GM19240 (cell line): ENCODE data around the gene VOPP1.
"Not testable (repeated sequence)": the region's sequence is repeated elsewhere in the genome, so short reads cannot be mapped to it uniquely, and the experiment has no call there.

Experiments used
- DNase-seq: peaks from one replicate; pipeline ENCODE4 v3.0.0; 2011; ENCODE audit warnings: low spot score; ENCODE audit not compliant: insufficient read length

Gene VOPP1

DNA sequence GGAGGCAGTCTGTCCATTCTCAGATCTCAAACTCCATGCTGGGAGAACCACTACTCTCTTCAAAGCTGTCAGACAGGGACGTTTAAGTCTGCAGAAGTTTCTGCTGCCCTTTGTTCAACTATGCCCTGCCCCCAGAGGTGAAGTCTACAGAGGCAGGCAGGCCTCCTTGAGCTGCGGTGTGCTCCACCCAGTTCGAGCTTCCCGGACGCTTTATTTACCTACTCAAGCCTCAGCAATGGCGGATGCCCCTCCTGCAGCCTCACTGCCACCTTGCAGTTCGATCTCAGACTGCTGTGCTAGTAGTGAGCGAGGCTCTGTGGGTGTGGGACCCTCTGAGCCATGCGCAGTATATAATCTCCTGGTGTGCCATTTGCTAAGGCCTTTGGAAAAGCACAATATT lies 10.4 kb upstream of the VOPP1 start:
- not testable (repeated sequence) for DNase-seq

DNA sequence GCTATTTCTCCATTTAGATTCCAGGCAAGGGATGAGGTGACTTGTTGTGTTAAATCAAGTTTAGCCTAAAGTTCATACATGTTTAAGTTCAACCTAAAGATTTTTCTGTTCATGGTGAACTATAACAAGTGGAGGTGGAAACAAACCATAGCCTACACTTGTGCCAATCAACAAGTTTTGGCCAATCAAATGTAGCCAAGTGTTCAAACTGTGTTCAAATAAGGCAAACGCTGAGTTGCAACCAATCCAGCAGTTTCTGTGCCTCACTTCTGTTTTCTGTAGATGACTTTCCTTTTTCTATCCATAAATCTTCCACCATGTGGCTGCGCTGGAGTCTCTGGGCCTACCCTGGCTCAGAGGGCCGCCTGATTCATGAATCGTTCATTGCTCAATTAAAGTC lies 4.5 kb upstream of the VOPP1 start:
- DNase-seq = no peak

DNA sequence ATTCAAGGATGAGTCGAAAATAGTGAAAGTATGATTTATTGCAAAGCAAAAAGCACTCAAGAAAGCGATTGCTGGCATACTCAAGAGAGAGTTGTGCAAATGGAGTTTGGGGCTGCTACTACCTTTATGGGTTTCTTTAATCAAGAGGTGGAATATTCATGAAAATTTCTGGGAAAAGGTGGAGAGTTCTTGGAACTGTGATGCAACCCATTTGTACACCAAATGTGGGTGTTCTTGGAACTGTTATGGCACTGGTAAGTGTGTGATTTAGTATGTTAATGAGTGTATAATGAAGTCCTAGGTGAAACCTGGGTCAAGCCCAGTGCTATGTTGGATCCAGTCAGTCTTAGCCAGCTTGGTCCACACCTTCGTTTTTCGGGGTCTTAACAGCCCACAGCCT lies 3.4 kb upstream of the VOPP1 start:
- DNase-seq = no peak

DNA sequence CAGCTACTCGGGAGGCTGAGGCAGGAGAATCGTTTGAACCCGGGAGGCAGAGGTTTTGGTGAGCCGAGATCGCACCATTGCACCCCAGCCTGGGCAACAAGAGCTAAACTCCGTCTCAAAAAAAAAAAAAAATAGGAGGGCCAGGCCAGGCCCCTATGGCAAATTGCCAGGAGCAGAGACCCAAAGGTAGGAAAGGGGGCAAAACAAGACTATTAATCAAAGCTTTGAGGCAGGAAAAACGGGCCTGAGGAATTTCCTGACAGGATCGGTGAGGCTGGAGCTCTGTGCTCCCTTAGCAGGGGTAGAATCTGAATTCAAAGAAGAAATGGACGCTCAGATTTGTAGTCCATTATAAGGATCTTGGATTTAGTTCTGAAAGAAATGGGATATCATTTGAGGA lies 2.8 kb upstream of the VOPP1 start:
- DNase-seq = no peak

DNA sequence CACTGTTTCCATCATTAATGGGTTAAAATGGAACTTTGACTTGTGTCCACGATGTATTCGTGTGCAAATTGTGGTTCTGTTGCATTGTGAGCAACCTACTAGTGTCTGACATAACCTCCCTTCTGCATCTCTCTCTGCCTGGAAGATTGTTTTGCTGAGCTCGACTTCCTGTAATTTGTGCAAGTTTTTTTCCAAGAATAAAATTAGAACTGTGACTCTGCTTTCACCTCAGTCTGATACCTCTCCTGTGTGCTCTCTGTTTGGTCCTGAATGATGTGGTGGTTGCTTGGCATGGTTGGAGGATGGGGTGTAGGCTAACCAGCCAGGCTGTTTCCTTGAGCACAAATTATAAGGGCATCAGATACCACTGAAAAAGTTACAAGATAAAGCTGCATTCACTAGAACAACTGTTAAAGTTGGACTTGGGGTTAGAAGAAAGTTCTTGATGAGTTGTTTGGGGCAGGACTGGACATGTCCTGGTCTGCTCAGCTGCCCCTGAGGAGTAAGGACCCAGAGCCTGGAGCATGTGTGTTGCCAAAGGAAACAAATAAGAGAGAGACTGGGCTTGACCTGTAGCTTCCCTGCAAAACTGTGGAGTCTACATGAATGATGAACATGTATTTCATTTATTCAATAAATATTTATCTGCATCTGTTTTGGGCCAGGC lies 1.9 kb upstream of the VOPP1 start:
- DNase-seq = no peak

DNA sequence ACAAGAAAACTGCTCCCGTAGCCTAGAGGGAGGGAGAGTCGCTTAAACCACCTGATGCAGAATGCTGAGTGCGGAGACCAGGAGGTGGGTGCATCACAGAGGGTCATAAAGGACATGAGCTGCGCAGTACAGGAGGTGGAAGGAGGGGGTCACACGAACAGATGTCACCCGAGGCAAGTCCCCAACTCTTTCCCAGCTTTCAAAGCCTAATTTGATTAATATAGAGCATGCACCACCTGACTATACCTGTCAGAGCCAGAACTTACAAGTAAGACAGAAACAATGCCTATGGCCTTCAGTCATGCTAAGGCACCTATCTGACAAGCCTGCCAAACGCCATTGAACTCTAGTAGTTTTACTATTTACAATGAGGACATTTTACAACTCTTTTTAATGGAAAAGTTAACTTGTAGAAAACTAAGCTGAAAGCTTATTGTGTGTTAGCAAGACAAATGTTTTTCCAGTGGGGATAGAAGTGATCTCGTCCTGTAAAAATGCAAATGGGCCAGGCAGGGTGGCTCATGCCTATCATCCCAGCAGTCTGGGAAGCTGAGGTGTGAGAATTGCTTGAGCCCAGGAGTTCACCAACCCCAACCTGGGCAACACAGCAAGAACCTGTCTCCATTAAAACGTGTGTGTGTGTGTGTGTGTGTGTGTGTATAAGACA lies 1.1 kb upstream of the VOPP1 start:
- DNase-seq = no peak

DNA sequence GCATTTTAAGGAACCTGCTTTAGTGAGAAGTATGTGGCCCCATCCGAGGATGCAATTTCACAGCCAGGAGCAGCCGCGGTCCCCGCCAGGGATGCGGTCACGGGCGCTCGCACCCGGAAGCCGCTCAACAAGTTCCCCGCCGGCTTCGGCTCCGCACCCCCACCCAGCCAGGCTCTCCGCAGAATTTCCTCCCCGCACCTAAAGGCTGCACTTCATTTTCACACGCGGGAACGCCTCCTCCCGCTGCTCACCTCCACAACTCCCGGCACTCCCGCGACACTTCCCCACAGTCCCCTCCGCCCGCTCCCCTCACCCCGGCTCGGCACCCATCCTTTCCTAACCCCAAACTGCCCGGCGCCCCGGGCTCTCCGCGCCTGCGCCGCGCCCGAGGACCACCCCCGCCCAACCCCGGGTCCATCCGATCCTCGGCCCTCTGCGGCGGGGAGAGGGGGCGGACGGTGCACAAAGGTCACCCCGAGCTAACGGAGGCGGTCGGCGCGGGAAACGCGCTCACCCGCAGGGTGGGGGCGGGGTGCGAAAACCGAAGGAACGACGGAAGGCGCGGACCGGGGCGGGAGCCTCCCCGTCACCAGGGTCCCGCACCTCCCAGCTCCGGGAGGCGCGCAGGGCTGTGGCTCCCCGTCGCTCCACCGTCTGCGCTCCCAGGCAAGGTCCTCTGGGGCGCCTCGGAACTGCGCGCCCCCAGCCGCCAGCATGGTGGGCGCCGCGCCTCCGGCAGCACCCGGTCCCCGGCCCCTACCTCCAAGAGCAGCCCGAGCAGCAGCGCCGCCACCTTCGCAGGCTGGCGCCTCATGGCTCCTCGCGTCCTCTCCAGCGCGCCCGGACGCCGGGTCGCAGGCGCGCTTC lies 558 bp downstream of the VOPP1 start:
- no peak for DNase-seq

DNA sequence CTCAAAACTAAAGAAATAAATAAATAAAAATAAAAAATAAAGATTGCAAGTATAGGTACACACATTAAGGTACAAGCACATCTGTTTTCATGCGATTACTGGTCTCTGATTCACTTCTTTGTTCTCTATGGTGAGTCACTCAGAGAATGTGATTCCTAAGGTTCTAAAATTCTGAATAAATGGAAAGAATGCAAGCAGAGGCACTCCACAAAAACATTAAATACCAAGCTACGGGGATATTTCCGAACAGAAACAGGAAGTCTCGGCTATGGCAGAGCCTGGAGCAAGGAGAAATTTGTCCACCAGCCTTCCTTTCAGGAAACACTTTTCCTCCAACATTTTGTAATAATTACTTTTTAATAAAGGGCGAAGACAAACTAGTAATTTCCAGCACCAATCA lies 1.4 kb downstream of the VOPP1 start:
- DNase-seq = no peak

DNA sequence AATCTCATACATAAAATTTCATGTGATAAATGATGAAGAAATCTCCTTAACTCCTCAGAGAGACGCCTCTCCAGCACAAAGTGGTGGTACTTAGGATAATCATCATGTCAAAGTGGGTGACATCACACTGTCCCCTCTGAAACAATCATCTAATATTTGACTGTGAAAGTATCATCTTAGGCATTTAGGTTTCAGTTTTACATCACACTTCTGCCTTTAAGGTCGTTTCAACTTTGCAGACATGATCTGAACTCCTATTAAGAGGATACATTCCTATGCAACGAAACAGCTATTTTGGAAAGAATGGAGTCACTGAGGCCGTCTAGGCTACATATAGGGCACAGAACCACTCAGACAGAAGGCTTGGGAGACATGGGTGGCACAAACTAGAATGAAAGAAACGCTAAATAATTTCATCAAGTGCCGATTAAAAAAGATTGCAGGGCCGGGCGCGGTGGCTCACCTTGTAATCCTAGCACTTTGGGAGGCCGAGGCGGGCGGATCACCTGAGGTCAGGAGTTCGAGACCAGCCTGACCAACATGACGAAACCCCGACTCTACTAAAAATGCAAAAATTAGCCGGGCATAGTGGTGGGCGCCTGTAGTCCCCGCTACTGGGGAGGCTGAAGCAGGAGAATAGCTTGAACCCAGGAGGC lies 2.0 kb downstream of the VOPP1 start:
- no peak for DNase-seq

DNA sequence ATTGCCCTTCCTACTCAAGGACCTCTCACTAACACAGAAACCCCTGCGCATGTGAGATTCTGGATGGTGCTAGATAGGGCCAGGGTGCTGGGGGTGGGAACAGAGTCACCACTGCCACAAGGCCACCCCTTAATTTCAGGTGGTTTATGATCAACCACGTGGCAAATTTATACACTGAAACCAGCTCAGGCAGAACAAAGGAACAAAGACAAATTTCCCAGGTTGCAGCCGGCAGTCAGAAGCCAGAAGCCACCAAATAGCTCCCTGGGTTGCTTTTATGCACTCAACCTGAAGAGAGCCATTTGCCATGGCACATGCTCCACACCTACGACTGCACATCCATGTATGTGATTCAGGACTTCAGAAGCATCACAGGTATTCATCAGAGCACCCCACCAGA lies 2.5 kb downstream of the VOPP1 start:
- DNase-seq = no peak

DNA sequence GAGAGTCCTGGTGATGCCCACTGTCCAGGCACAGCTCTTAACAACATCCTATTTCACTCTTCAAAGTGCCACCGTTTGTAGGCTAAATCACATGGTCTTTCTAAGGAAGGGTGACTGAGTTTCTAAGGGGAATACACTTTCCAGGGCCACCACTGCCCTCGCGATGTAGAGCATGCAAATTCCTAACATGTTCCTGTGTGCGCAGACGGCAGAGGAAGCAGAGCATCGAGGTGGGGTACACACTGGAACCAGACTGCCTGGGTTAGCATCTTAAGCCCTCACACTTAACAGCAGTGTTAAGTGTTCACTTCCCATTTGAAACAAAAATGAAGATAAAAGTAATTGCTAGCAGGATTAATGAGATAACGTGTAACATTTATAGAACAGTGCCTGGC lies 3.0 kb downstream of the VOPP1 start:
- no peak for DNase-seq

DNA sequence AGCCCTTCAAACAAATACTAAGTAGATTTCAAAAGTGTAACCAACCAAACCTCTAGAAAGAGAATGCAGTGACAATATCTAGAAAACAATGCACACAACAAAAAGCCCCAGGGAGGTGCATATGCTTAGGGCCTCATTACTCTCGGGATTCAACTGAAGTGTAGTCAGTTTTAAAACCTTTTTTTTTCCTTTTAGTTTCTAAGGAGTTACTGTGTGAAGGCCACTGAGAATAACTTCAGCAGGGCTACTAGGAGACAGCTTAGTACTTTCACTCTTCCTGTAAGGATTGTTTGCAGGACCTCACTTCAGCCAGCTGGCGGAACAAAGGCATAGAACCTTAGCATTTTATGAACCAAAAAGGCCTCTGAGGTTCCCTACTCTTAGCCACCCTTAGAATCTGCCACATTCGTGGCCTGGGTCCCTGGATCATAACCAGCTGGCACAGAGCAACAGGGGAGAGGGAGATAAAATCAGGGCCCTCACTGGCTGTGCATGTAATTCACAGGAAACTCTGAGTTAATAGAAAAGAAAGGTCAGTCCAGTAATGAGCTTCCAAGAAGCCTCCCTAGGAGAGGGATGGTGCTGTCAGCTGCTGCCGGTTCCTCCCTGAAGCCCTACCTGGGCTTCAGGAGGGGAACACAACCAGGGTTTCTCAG lies 3.6 kb downstream of the VOPP1 start:
- DNase-seq = no peak

DNA sequence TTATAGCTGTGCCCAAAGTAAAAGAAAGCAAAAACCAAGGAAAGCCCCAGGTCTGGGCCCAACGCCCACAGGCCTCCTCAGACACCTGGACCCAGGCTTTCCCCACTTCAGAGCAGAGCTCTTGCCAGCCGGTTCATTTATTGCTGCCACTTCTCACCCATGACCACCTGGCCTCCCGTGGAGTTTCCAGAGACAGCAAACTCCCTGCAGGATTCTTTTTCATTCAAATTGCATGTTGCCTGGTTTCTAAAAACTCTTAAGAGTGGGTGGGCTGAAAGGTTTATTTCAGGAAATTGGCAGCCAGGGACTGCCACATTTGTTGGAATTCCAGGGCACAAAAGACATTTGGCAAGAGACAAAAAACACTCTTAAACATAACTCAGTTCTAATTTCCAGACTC lies 4.7 kb downstream of the VOPP1 start:
- DNase-seq = no peak

DNA sequence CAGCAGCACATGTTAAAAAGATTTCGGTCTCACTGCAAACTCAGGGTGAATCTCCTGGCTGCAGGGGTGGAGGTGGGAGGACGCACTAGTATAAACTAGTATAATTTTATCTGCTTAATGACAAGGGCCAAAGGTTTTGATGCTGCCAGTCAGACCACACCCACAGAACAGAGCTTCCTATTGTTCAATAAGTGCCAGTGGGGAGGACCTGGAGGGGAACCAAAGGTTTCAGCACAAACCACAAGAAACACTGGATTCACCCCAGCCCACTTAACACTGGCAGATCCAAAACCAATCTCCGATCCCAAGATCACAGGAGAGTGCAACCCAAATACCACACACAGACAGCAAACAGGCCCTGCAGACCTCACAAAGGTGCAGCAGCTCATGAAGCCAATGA lies 6.6 kb downstream of the VOPP1 start:
- DNase-seq = no peak

DNA sequence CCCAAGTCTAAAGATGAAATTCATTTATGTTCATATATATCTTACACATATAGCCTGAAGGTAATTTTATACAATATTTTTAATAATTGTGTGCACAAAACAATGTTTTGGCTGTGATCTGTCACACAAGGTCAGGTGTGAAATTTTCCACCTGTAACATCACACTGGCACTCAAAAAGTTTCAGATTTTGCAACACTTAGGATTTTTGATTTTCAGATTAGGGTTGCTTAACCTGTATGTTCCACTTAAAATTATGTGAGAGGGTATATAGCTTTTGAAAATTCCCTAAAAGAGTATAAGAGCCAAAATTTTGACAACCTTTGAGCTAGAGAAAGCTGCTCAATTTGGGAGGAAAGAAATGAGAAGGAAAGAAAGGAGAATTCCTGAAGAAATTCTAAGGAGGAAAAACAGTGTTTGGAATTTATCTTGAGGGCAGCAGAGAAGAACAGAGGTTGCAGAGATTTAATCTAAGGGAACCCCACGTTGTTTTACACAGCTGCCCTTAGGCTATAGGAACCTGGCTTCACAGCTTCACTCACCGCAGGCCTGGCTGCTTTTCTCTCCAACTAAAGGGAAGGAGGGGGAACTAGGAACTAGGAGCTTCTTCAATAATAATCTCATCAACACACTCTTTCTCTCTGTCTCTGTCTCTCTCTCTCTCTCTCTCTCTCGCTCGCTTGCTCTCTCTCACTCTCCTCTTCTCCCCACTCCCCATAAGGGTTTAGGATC lies 8.5 kb downstream of the VOPP1 start:
- no peak for DNase-seq

DNA sequence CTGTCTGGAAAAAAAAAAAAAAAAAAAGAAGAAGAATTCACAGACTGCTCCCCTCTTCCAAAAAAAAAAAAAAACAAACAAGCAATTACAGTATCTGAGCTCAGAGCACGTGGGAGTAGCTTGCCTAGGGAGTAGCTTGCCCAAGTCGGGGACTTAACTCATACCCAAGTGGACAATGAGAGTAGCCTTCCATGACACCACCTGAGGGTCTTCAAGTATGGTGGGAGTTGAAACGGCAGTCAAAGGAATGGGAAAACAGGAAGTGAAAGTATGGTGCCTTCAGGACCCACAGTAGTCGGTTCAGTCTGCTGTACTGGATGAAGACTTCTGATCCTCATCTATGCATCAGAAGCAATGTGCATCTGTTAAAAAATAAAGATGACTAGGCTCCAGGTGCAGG lies 10.6 kb downstream of the VOPP1 start:
- no peak for DNase-seq

DNA sequence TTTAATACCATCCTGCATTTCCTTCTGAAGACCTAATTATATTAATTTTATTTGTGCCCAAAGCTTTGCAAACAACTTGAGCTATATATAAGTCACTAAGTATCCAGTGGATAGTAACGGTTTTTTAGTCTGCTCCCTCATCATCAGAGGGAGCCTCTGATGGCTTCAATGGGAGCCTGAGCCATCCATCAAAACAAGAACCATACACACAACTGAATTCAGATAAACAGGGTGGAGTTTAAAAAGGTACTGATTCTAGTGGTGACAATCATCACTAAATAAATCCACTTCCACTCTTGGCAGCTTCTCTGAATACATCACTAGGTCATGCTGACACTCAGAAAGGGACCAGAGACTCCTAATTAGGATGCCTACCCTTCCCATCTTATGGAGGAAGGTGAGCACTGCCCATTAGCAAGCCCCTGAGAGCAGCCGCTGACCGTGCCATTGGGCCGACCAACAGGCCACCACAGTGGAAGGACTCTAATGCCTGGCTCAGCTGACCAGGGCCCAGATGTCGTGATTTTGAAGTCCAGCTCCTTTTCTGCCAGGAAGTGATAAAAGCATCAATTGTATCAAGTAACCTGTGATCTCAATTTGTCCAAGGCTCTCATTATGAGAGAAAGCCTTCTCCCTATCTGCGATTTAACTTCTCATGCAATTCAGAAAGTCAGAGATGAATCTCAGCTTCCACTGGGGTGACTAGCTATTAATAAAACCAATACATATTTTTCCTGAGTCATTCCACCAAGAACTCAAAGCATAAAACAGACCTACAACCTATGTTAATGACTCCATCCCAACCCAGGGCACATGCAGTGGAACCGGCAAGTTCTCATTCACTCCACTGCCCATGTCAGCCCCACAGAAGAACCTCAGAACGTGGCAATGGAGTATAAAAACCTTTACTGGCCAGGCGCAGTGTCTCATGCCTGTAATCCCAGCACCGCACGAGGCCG lies 13.1 kb downstream of the VOPP1 start:
- DNase-seq = no peak

DNA sequence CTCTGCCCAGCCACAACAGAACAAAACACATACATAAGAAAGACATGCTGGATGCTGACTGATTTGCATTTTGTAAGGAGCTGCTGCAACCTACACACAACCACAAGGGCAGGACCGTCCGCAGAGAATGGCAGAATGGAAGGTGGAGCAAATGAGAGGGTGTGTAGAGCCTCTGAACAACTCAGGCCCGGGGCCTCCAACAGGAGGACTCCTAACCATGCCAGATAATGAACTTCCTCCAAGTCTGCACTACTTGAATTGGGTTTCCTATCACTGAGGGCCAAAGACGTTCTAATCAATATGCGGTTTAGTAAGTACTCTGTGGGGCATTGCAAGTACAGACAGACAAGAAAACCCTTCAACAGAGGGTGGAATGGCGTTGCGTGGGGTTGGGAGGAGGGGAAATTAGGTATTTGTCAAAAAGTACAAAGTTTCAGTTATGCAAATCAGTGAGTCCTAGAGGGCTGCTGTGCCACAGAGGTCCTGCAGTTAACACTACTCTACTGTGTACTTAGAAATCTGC lies 14.6 kb downstream of the VOPP1 start:
- peak; percentile 65 for DNase-seq

DNA sequence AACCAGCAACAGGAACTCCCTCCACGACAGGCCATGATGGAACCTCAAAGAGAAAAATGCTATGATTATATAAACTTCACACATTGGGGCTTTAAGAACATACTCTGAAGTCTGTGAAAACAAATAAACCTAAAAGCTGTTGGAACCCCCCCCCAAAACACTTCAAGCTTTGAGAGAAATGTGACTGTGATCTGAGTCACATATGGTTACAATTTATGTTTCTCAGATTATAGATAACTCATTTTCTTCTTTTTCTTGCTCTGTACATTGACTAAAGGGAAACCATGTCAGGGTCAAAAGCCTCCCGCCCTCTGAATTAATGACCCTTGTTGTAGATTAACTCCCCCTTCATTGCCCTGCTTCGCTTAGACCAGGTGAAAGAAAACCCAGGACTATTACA lies 15.8 kb downstream of the VOPP1 start:
- DNase-seq = no peak
